ENCODE measurements around the gene EEF1G.
A peak's percentile ranks its signal among the peaks of the same experiment; 100 is the strongest.

EEF1G gene

GRCh38 chr11:62565100-62565802 lies 8.4 kb downstream of the EEF1G start:
- H3K27ac ChIP-seq: peak overlapping the region; percentile 43
- TF ChIP-seq, protein P1, sequence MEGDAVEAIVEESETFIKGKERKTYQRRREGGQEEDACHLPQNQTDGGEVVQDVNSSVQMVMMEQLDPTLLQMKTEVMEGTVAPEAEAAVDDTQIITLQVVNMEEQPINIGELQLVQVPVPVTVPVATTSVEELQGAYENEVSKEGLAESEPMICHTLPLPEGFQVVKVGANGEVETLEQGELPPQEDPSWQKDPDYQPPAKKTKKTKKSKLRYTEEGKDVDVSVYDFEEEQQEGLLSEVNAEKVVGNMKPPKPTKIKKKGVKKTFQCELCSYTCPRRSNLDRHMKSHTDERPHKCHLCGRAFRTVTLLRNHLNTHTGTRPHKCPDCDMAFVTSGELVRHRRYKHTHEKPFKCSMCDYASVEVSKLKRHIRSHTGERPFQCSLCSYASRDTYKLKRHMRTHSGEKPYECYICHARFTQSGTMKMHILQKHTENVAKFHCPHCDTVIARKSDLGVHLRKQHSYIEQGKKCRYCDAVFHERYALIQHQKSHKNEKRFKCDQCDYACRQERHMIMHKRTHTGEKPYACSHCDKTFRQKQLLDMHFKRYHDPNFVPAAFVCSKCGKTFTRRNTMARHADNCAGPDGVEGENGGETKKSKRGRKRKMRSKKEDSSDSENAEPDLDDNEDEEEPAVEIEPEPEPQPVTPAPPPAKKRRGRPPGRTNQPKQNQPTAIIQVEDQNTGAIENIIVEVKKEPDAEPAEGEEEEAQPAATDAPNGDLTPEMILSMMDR (IDR thresholded peaks at IDR 0.05): no peak
- TF ChIP-seq ZFX (IDR thresholded peaks at IDR 0.05; ENCODE audit: borderline replicate concordance): no peak

DNA sequence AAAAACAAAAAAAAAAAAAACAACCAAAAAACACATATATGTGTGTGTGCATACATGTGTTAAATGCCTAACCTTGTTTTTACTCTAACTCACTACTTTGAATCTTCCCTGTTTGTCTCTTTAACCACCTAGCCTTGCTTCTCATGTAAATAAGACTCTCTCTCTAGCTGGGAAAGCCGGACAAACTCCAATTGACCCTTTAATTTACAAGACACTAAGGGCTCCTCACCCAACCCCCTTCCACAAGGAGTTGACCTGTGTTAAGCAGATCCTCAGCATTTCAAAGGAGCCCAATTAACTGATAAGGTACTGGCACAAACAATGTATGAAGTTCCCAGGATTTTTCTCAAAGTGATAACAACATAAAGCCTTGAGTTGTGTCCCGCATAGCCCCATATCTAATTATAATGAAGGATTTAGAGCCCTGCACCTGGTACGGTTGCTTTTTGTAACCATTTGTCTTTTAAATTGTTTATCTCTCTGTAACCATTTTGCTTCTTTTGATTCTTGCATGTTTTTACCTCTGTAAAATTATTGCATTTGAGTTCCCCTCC lies 11.9 kb downstream of the EEF1G start:
- H3K27ac ChIP-seq: peak overlapping the region; percentile 79; the same call in 1 of the 2 replicates

GRCh38 chr11:62560566-62561103 lies 13.1 kb downstream of the EEF1G start:
- peak overlapping the region; percentile 79 for H3K27ac ChIP-seq
- TF ChIP-seq, protein P1 (IDR thresholded peaks at IDR 0.05): peak; percentile 82
- TF ChIP-seq ZFX (IDR thresholded peaks at IDR 0.05; ENCODE audit: borderline replicate concordance): no peak

GRCh38 chr11:62559626-62560025 lies 14.1 kb downstream of the EEF1G start:
- peak overlapping the region; percentile 79 for H3K27ac ChIP-seq

DNA sequence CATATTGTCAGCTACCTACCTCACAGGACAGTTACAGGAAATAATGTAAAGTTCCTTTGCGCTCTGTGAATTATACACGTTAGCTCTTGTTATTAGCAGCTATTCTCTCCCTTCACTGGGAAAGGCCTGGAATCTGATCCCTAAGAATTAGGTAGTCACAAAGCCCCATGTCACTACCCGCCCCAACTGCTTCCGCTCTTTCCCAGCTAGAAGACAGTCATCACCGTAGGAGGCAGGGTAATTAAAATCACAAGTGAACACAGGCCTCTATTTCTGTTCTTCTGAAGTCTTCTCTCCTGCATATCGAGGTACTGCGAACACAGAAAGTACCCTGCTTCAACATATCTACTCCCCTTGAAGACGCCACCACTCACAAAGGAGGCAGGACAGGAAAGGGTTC lies 14.5 kb downstream of the EEF1G start:
- TF ChIP-seq, protein P1 (IDR thresholded peaks at IDR 0.05): no peak
- no peak for TF ChIP-seq ZFX (IDR thresholded peaks at IDR 0.05; ENCODE audit: borderline replicate concordance)
- H3K27ac ChIP-seq: peak overlapping the region; percentile 79; the same call in 1 of the 2 replicates

DNA sequence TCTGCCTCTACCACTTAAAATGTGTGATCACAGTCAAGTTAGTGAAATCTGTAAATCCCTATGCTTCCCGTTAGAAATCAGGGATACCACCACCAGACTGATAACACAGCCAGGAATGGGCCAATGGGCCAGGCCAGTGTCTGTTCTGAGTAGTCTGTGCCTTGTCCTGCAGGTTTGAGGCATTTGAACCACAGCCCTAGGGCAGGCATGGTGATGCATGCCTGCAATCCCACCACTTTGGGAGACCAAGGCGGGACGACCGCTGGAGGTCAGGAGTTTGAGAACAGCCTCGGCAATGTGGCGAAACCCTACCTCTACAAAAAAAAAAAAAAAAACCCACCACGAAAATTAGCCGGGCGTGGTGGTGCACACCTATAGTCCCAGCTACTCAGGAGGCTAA lies 15.0 kb downstream of the EEF1G start:
- TF ChIP-seq, protein P1 (IDR thresholded peaks at IDR 0.05): no peak
- no peak for TF ChIP-seq ZFX (IDR thresholded peaks at IDR 0.05; ENCODE audit: borderline replicate concordance)
- H3K27ac ChIP-seq: peak overlapping the region; percentile 79

GRCh38 chr11:62556875-62557631 lies 16.6 kb downstream of the EEF1G start:
- TF ChIP-seq ZFX (IDR thresholded peaks at IDR 0.05; ENCODE audit: borderline replicate concordance): no peak
- TF ChIP-seq, protein P1 (IDR thresholded peaks at IDR 0.05): no peak
- H3K27ac ChIP-seq: peak overlapping the region; percentile 79

Data from 22Rv1 (cell line).